Adrenal gland (tissue), 5 donors: ENCODE data around the gene NKIRAS1.

Experiments
- CTCF ChIP-seq, 6 experiments: fragments of 450-650 bp in 4 of 6; fragments of 200-600 bp in 2 of 6; sonication (generic) in 1 of 6; IDR thresholded peaks; 1 replicate in 5 of 6; 2 replicates in 1 of 6; pipeline versions ENCODE4 v1.5.1 to v1.8.0; 2016 to 2021; ENCODE audit warnings: antibody characterized with exemption in 6 of 6, mild to moderate bottlenecking in 2 of 6, moderate library complexity in 1 of 6
- POLR2A ChIP-seq, 2 donors: fragments of 450-650 bp; IDR thresholded peaks; one replicate each; pipeline ENCODE4 v1.6.1; 2017; ENCODE audit warnings: antibody characterized with exemption in 2 of 2, mild to moderate bottlenecking in 2 of 2, moderate library complexity in 1 of 2
- donor health status: DM: no; HTN: no; CAD: no.

DNA sequence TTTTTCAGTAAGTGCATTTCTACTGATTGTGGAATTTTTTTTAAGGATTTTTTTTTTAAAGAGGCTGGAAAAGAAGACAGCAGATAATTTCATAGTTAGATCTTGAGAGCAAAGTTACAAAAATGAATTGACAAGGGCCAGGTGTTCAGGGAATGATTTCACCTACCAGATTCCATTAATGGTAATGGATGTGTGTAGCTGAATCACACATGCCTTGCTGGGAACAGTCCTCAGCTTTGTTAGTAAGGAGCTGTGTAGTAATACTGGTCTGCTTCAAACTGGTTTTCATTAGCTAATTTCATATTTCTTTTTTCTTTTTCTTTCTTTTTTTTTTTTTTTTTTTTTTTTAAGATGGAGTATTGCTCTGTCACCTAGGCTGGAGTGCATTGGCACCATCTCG is 44.3 kb upstream of the NKIRAS1 start:
- TF ChIP-seq CTCF (IDR thresholded peaks at IDR 0.05) (no peak), POLR2A (IDR thresholded peaks at IDR 0.05) (no peak)
